DND-41 (cell line): ENCODE data around the gene FIZ1.

Source experiments
- ATAC-seq: fragments of 200-7000 bp; cut with Tn5 transposase; 3 replicates; pipeline ENCODE4 v1.9.1; 2021; ENCODE audit warnings: low read depth; ENCODE audit not compliant: insufficient read depth
- DNase-seq: peaks from one replicate; pipeline ENCODE4 v3.0.0-alpha.2; 2020
- H2AFZ ChIP-seq: 2 replicates; pipeline ENCODE4 v1.6.0; 2012; ENCODE audit warnings: low read depth, low read length
- H3K27ac ChIP-seq: 2 replicates; pipeline ENCODE4 v1.5.1; 2012; ENCODE audit warnings: low read length, inconsistent platforms
- H3K27me3 ChIP-seq: fragments of 200-600 bp; sonication (generic); 2 replicates; pipeline ENCODE4 v1.6.0; 2012; ENCODE audit warnings: low read length, mild to moderate bottlenecking, inconsistent platforms; ENCODE audit not compliant: insufficient read depth, poor library complexity
- H3K36me3 ChIP-seq: 2 replicates; pipeline ENCODE4 v1.5.1; 2012; ENCODE audit warnings: low read length, inconsistent platforms; ENCODE audit not compliant: insufficient read depth
- H3K4me1 ChIP-seq: 2 replicates; pipeline ENCODE4 v1.5.1; 2012; ENCODE audit warnings: mild to moderate bottlenecking, low read length; ENCODE audit not compliant: insufficient read depth
- H3K4me2 ChIP-seq: 2 replicates; pipeline ENCODE4 v1.6.0; 2012; ENCODE audit warnings: mild to moderate bottlenecking, moderate library complexity, low read length, inconsistent platforms; ENCODE audit not compliant: insufficient read depth
- H3K4me3 ChIP-seq, 2 experiments: fragments of 200-600 bp in 1 of 2; shearing (Covaris generic) in 1 of 2; 2 replicates each; pipeline ENCODE4 v1.5.1; 2012 to 2016; ENCODE audit warnings: inconsistent platforms in 2 of 2, low read length in 2 of 2, mild to moderate bottlenecking in 2 of 2, low read depth in 1 of 2, moderate library complexity in 1 of 2
- H3K79me2 ChIP-seq: 2 replicates; pipeline ENCODE4 v1.6.0; 2012; ENCODE audit warnings: low read length, inconsistent platforms; ENCODE audit not compliant: insufficient read depth
- H3K9ac ChIP-seq: 2 replicates; pipeline ENCODE4 v1.6.0; 2012; ENCODE audit warnings: low read depth, mild to moderate bottlenecking, inconsistent platforms, low read length, moderate library complexity
- H3K9me3 ChIP-seq: 2 replicates; pipeline ENCODE4 v1.5.1; 2012; ENCODE audit warnings: low read length, moderate library complexity, mild to moderate bottlenecking, inconsistent platforms; ENCODE audit not compliant: insufficient read depth, severe bottlenecking
- H4K20me1 ChIP-seq: 2 replicates; pipeline ENCODE4 v1.6.0; 2012; ENCODE audit warnings: low read length; ENCODE audit not compliant: insufficient read depth
- EZH2 ChIP-seq: IDR thresholded peaks from 3 replicates; pipeline ENCODE4 v1.6.1; 2012; ENCODE audit warnings: borderline replicate concordance, low read depth, mild to moderate bottlenecking, moderate library complexity, low read length, inconsistent platforms; ENCODE audit not compliant: severe bottlenecking
- TF ChIP-seq, protein P1 (sequence below): IDR thresholded peaks from 2 replicates; pipeline ENCODE4 v1.5.1; 2012; ENCODE audit warnings: borderline replicate concordance, low read length, moderate library complexity, mild to moderate bottlenecking; ENCODE audit not compliant: poor library complexity, severe bottlenecking; ENCODE audit errors: extremely low read depth

Gene FIZ1

DNA sequence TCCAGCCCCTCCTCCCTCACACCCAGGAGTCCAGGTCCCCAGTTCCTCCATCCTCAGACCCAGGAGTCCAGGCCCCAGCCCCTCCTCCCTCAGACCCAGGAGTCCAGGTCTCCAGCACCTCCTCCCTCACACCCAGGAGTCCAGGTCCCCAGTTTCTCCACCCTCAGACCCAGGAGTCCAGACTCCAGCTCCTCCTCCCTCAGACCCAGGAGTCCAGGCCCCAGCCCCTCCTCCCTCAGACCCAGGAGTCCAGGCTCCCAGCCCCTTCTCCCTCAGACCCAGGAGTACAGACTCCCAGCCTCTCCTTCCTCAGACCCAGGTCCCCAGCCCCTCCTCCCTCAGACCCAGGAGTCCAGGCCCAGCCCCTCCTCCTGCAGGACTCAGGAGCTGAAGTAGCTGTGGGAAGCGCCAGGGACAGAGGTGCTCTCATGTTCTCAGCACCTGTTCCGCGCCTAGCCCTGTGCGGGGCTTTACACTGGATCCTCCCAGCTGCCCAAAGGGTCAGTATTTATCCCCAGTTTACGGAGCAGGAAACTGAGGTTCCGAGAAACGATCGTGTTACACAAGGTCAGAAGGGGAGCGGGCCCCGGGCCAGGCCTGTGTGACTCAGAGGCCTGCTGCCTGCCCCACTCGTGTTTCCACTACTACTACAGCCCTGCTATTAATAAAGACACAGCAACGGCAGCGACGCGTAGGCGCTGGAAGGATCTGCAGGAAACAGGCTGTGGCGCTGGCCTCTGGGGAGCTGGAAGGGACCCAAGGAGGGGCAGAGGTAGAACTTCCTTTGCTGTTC is 52.3 kb downstream of the FIZ1 start:
- H3K79me2 ChIP-seq, result no peaks in the 10 kb centered on the region
- H3K36me3 ChIP-seq, result no peaks in the 10 kb centered on the region
- no peak overlapping the region for H3K4me2 ChIP-seq
- no peaks in the 10 kb centered on the region for H3K27me3 ChIP-seq
- H3K27ac ChIP-seq, result no peak overlapping the region
- ATAC-seq (no peak), DNase-seq (no peak)
- no peak overlapping the region for H3K9ac ChIP-seq
- no peak overlapping the region for H2AFZ ChIP-seq
- no peaks in the 10 kb centered on the region for H3K9me3 ChIP-seq
- no peak overlapping the region for H3K4me3 ChIP-seq
- no peaks in the 10 kb centered on the region for H3K4me1 ChIP-seq
- TF ChIP-seq, protein P1, sequence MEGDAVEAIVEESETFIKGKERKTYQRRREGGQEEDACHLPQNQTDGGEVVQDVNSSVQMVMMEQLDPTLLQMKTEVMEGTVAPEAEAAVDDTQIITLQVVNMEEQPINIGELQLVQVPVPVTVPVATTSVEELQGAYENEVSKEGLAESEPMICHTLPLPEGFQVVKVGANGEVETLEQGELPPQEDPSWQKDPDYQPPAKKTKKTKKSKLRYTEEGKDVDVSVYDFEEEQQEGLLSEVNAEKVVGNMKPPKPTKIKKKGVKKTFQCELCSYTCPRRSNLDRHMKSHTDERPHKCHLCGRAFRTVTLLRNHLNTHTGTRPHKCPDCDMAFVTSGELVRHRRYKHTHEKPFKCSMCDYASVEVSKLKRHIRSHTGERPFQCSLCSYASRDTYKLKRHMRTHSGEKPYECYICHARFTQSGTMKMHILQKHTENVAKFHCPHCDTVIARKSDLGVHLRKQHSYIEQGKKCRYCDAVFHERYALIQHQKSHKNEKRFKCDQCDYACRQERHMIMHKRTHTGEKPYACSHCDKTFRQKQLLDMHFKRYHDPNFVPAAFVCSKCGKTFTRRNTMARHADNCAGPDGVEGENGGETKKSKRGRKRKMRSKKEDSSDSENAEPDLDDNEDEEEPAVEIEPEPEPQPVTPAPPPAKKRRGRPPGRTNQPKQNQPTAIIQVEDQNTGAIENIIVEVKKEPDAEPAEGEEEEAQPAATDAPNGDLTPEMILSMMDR, result no peak
- TF ChIP-seq EZH2, result no peak
- H4K20me1 ChIP-seq, result no peaks in the 10 kb centered on the region

DNA sequence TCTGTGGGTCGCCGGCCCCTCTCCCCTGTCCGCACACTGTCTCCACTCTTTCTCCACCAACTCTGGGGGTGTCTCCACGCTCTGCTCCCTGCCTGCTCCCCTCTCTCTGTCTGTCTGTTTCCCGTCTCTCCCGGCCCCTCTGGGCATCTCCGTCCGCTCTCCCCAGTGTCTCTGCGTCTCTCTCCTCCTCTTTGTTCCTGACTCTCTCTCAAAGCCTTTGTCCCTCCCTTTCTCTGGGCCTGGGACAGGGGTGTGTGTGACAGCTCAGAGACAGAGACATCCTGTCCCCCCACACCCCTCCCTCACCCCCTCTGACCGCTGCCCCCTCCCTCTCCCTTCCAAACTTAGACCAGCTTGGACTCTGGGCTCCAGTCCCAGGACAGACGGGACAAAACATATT is 53.3 kb downstream of the FIZ1 start:
- Histone ChIP-seq H3K4me1 (no peaks in the 10 kb centered on the region), H2AFZ (no peak overlapping the region), H3K9me3 (no peaks in the 10 kb centered on the region), H3K79me2 (no peaks in the 10 kb centered on the region), H3K36me3 (no peaks in the 10 kb centered on the region), H3K4me2 (no peak overlapping the region), H4K20me1 (no peaks in the 10 kb centered on the region), H3K9ac (no peak overlapping the region), H3K4me3 (no peak overlapping the region), H3K27me3 (no peaks in the 10 kb centered on the region), H3K27ac (no peak overlapping the region)
- TF ChIP-seq, protein P1, result no peak
- no peak for TF ChIP-seq EZH2
- no peak for DNase-seq
- no peak for ATAC-seq

DNA sequence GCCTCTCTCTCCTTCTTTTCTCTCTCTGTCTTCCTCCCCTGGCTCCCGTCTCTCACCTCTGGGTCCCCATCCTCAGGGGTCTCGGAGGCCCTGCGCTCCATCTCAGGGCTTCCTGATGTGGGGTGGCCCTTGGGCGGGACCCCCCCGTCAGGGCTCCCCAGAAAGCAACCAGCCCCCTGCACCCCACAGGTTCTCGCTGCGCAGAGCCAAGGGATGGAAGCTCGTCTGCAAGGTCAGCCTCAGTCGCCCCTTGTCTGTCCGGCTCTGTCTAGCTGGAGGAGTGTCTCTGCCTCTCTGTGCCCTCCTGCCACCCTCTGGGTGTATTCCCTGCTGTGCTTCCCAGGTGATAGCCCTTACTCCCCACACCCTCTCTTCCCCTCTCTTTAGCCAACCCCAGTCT is 53.9 kb downstream of the FIZ1 start, which contains the start of gene SBK3:
TSS of gene SBK3 (minus strand) at position 101 of the 400 bp plus-strand sequence. CDS start at position 101, 0 bp downstream.
- DNase-seq (no peak), ATAC-seq (no peak)
- no peaks in the 10 kb centered on the region for H3K9me3 ChIP-seq
- no peaks in the 10 kb centered on the region for H3K36me3 ChIP-seq
- H3K4me1 ChIP-seq, result no peaks in the 10 kb centered on the region
- H2AFZ ChIP-seq, result no peak within 1 kb of the TSS
- no peak within 1 kb of the TSS for H3K27ac ChIP-seq
- H3K79me2 ChIP-seq, result no peaks in the 10 kb centered on the region
- no peak within 1 kb of the TSS for H3K4me3 ChIP-seq
- no peaks in the 10 kb centered on the region for H4K20me1 ChIP-seq
- H3K9ac ChIP-seq, result no peak within 1 kb of the TSS
- H3K4me2 ChIP-seq, result no peak within 1 kb of the TSS
- no peak for TF ChIP-seq EZH2
- no peaks in the 10 kb centered on the region for H3K27me3 ChIP-seq

DNA sequence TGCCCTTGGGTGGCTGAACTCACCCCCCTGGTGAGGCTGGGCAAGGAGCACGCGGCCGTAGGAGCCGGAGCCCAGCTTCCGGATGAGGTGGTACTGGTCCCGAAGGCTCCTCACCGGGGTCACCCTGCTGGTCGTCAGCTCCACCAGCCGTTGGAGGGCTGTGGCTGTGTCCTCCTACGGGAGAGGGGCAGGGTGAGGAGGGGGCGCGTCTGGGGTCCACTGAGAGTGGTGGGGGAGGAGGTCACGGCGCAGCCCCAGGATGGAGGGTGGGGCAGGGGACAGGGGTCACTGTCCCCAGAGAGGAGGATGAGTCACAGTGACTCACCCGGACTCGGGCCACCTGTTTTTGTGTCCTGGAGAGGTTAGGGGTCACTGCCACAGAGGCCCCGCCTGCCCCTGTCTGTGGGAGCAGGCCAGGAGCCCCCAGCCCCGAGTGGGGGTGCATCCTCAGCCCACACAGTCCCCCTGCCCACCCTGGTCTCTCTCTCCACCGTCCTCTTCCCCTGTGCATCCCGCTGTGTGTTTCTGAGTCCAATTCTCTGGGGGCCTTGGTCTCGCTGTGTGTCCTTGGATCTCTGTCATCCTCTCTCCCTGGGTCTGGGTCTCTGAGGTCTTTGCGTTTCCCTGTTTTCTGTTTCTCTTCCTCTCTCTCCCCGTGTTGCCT is 54.4 kb downstream of the FIZ1 start:
- TF ChIP-seq EZH2, result no peak
- TF ChIP-seq, protein P1, result no peak
- H3K27me3 ChIP-seq, result no peaks in the 10 kb centered on the region
- H3K4me1 ChIP-seq, result no peaks in the 10 kb centered on the region
- H3K4me2 ChIP-seq, result no peak overlapping the region
- no peaks in the 10 kb centered on the region for H3K36me3 ChIP-seq
- no peaks in the 10 kb centered on the region for H4K20me1 ChIP-seq
- DNase-seq (no peak), ATAC-seq (no peak)
- no peaks in the 10 kb centered on the region for H3K79me2 ChIP-seq
- H3K9ac ChIP-seq, result no peak overlapping the region
- H3K27ac ChIP-seq, result no peak overlapping the region
- no peak overlapping the region for H3K4me3 ChIP-seq
- H3K9me3 ChIP-seq, result no peaks in the 10 kb centered on the region
- H2AFZ ChIP-seq, result no peak overlapping the region
